Stimulated activated CD8-positive, alpha-beta memory T cell treated with anti-CD3 and anti-CD28 coated beads, Interleukin-2, amount 100 ng/mL, for 48 hours (primary cell): ENCODE measurements around the gene ZNF410.
"Not testable (repeated sequence)": the region's sequence is repeated elsewhere in the genome, so short reads cannot be mapped to it uniquely, and the experiment has no call there.

ENCODE experiments used
- DNase-seq, 2 donors: peaks; one replicate each; pipeline ENCODE4 v3.0.0-alpha.2; 2020; ENCODE audit warnings: low read depth in 2 of 2

The ZNF410 gene

DNA sequence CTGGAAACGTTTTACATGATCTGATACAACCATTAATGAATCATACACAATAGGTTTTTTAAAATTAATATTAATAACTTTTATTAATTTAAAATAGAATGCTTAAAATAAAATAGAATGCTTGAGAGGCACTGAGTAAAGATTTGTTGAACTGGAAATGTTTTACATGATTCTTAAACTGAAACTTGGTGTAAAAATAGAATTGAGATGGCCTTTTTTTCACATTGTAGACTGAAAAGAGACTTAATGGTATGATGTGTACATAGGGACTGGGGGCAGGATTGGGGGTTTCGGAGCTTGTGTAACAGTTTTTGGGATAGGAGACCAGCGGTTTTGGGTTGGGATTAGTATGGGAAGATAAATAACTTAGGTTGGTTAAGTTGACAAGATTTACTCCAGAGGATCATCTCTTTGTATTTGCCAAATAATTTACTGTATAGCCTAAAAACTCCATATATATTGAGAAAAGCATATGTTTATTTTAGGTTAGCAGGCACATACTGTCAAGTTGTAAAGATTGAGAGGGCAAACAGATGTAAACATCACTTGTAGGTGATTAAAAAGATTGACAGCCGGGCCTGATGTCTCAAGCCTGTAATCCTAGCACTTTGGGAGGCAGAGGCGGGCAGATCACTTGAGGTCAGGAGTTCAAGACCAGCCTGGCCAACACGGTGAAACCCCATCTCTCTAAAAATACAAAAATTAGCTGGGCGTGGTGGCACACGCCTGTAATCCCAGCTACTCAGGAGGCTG is 2.0 kb upstream of the ZNF410 start:
- DNase-seq = no peak

DNA sequence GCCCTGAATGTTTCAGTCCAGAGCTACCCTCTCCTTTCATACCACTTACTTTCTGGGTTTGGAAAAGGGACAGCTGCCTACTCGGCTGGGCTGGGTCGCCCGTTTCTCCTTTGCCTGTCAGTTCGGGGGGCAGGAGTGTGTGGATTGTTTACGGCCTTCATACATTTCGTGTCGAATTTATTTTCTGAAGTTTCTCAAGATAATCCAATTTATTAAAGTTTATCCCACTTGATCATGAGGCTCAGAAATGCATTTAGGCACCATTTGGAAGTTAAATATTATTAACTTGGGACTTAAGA is 608 bp downstream of the ZNF410 start:
- DNase-seq = no peak

DNA sequence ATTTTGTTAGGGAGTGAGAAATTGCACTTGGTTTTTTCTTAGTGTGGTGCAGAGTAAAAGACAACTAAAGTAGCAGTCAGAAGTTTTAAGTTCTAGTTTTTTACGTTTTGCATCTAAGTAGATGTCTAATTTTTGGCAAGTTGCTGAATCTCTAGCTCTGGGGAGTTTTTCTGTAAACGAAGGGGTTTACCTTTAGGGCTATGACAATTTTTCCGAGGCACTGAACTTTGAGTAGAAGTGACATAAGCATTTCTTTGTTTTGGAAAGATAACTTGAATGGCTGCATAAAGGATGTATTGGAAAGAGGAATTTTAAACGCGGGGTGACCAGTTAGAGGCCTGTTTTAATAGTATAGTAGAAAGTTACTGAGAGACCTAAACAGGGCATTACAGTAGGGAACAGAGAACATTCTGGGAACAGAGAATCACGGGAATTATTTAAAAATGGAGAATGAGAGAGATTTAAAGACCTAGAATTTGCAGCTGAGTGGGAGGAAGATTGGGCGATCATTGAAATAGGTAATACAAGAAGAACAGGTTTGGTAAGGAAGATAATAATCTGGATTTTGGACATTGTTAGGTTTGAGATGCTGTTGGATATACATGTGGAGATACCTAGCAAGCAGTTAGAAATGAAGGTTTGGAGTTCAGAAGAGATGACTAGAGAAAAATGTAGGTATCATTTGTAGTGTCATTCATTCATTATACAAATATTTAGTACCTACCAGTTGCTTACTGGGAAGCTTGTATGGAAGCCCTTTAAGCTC is 1.2 kb downstream of the ZNF410 start:
- DNase-seq = no peak

DNA sequence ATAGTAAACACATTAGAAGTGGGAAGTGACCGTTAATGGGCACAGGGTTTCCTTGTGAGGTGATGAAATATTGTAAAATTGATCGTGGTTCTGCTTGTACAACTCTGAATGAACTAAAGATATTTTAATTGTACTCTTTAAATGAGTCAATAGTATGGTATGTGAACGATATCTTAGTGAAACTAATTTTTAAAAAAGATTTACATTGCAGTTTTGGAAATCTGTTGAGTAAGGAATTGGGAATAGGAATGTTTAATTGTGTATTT is 1.7 kb downstream of the ZNF410 start:
- no peak for DNase-seq

DNA sequence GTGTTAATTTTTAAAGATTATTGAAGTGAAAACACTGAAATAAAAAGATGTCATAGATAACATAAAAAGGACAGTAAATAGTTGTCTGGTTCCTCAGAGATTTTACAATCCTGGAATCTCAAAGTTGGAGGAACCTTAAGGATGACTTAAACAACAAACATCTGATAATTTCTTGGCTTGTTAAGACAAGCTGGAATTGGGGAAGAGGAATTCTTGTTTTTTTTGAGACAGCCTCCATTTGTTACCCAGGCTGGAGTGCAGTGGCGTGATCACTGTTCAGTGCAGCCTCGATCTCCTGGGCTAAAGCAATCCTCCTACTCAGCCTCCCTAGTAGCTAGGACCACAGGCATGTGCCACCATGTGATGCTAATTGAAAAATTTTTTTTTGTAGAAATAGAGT is 2.3 kb downstream of the ZNF410 start:
- DNase-seq = no peak

DNA sequence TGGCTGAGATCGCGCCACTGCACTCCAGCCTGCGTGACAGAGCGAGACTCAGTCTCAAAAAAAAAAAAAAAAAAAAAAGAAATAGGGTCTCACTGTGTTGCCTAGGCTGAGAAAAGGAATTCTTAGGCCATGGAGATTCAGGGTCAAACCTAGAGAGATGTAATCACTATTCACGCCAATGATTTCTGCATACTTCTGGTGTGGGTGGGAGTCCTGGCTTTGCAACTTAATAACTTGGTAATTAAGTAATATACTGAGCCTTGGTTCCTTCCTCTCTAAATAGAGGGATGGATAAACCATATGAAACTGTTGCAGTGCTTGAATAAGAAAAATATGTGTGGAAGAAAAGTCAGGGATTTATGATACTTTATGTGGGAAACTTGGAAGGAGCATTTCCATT is 2.7 kb downstream of the ZNF410 start:
- DNase-seq = no peak

DNA sequence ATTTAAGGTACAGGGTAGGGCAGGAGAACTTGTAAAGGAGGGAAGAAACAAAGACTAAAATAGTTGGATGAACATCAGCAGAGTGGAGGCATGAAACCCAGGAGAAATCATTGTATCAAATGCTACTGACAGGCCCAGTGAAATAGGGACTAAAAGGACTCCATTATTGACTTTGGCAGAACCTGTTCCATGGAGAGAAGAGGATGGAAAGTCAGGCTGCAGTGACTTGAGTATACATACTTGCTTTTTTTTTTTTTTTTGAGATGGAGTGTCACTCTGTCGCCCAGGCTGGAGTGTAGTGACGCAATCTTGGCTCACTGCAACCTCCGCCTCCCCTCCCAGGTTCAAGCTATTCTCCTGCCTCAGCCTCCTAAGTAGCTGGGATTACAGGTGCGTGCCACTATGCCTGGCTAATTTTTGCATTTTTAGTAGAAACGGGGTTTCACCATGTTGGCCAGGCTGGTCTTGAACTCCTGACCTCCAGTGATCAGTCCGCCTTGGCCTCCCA is 7.6 kb downstream of the ZNF410 start:
- DNase-seq = not testable (repeated sequence)

DNA sequence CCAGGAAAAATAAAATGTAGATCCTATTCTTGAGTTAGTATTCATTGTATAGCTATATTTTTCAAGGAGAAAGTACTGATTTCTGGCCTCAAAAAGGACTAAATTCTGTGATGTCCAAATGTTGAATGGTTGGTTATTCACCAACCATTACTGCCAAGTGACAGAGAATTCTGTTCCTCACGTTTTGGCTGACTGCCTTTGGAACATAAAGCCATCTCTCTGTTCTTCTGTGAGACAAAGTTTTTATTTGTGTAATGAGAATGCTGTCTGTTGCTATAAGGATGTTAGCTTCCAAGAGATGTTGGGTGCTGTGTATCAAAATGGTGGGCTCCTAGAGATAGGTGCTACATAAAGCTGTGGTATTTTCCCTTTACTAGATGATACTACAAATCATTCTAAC is 9.3 kb downstream of the ZNF410 start:
- no peak for DNase-seq

DNA sequence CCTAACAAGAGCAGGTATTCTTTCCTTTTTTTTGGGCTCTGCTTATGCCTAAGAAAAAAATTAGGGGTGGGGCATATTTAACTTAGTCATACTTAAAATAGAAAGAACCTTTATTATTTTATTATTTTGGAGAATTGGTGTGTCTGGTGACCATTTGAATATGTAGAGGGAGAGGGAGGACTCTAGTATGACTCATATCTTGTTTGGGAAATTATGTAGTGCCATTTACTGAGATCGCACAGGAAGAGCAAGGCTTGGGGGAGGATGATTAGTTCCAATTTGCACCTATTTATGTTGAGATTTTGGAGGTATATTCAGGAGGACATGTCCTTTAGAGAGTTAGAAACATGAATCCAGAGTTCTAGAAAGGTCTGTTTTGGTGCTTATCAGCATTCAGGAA is 9.9 kb downstream of the ZNF410 start:
- no peak for DNase-seq

DNA sequence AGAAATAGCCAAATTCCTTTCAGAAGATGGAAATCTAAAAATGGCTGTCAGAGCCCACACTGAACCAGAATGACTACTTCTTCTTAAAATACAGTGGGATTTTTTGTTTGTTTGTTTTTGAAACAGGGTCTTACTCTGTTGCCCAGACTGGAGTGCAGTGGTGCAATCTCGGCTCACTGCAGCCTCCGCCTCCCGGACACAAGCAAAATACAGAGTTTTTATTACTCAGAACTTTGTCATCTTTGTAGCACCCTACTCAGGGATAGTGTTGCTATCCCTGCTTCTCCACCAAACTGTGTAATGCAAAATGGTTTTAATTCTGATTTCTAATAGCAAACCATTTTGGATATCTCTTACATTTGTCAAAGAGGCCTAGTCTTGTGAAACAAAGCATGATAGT is 16.4 kb downstream of the ZNF410 start:
- no peak for DNase-seq

DNA sequence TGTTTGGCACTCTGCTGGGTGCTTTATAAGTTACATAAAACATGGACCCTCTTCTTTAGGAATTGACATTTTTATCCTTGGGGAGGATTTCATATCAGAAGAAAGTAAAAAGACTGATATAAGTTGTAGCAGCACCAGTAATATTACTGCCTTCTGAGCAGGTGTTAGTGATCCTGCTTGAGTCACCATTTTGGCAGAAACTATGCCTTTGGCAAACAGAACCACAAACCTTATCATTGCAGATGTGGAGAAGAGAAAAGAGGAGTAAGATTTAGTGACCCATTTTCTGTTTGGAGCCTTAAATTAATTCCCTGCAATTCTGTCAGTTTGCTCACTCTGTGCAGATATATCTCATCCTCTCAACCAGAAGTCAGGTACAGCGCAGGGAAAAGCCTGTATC is 23.0 kb downstream of the ZNF410 start:
- DNase-seq = no peak

DNA sequence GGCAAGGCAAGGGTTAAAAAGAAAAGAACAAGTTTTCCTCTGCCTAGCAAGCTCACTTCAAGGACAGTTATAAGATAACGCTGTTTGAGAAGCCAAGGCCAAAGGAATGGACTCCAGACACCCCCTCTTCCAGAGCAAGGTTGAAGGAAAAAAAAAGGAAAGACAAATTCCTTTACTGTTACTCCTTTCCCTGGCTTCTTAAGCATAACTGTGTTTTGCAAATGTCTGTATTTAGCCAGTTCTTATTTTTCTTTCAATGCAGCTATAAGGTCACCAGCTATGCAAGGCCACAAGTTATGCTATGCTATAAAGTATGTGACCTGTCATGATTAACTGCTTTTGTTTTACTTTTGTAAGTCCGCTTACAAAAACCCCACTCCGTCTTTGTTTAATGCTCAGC is 26.6 kb downstream of the ZNF410 start:
- no peak for DNase-seq

DNA sequence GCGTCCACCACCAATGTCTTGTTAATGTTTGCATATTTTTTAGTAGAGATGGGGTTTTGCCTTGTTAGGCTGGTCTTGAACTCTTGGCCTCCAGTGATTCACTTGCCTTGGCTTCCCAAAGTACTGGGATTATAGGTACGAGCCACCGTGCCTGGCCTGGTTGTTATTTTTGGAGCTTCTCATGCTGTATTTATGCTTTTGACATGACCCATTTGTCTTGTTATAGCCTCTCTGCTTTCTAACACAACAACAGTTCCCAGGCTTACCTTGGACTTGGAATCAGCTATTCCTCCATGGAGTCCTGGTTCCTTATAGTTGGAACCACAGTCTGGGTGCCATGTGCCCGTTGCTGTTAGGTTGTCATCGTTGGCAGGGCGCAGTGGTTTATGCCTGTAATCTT is 29.7 kb downstream of the ZNF410 start:
- DNase-seq = no peak

DNA sequence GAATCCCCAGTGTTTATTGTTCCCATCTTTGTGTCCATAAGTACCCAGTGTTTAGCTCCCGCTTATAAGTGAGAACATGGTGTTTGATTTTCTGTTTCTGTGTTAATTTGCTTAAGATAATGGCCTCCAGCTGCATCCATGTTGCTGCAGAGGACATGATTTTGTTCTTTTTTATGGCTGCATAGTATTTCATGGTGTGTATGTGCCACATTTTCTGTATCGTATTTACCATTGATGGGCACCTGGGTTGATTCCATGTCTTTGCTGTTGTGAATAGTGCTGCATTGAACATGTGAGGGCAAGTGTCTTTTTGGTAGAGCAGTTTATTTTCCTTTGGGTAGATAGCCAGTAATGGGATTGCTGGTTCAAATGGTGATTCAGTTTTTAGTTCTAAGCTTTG is 32.8 kb downstream of the ZNF410 start:
- not testable (repeated sequence) for DNase-seq

DNA sequence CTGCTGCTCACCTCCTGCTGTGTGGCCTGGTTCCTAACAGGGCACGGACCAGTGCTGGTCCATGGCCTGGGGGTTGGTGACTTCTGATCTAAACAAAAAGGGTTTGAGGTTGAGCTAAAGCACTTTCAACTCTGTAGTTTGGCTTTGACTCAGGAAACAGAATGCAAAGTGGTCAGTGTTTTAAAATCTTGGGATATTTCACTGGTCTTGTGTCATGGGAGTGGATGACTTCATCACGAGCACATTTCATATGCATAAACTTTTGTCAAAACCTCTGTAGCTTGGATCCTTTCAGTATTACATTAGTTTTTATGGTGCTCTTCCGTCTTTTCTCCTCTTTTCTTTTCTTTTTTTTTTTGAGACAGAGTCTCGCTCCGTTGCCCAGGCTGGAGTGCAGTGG is 37.7 kb downstream of the ZNF410 start:
- no peak for DNase-seq

DNA sequence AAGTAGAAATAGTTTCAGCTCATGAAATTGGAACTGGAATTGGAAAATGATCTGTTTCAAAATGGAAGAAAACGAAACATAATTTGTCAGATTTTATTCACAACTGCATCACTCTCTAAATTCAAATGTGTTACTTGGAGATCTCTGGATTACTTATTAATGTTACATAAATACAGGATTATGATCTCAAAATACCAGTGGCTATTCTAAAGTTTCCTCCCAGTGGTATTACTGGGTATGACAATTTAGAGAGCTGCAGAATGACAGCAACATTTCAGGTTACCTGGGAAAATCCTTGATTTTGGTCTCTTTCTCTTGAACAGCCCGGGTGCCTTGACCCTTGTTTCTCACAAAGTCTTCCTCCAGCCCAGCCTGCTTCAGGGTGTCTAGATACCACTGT is 49.0 kb downstream of the ZNF410 start:
- DNase-seq = no peak

DNA sequence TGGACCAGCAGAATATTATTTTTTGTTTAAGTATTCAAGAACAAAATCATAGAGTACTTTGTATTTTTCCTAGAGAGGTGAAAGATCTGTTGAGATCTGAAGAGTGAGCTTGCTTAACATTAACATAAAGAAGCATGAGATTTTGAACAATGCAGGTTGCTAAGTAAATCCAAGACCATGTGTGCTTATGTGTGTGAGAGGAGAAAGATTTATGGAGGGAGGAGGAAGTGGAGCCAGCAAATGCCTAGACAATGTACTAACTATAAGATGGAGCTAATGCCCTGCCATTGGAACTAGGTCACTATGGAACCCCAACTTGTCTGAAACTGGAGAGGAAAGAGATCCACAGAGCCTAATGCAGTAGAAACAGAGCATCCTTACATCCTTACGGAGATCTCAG is 49.9 kb downstream of the ZNF410 start:
- no peak for DNase-seq

DNA sequence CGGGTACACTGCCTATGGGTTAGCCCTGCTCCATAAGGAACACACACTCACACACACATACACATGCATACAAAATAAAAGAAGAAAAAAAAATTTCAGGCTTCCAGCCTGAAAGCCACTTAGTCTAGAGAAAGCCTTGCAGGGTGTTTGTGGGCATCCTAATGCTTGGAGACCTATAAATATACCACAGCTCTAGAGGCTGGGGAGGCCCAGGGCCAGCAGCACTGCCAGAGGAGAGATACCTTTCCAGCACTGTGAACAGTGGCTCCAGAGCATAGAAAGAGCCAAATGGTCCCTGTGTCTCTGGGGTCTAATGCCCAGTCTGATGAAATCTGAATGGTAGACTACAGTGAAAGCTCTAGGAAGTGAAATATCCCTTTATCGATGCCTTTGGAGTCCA is 50.4 kb downstream of the ZNF410 start:
- no peak for DNase-seq

DNA sequence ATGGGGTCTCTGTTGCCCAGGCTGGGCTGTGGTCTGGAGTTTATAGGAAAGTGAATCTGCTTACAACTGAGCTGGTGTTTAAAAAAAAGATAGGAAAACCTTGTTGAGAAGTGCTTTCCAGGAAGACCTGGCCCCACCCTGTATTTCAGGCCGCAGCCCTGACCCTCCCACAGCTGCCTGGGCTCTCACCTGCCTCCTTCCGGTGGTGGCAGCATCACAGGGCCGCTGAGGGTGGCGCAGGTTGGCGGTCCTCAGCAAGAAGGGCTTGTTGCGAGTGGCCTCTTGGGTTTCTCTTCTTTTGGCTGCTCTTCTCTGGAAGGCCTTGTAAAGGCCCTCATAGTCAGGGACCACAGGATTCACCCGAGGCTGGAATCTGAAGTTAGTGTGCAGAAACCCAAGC is 55.5 kb downstream of the ZNF410 start:
- no peak for DNase-seq

DNA sequence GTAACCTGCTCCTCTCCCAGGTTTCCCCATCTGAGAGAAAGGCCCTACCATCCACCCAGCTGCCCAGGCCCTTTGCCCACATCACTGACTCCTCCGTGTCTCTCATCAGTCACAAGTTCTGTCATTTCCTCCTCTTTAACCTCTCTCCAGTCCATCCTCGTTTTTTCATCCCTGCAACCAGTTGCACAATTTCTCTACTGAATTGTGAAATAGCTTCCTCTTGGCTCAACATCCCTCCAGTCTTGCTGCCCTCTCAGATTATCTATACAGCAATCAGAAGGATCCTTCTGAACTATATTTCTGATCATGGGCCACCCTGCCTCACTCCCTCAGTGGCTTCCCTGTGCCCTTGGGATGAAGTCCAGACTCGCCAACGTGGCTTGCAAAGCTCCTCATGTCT is 56.4 kb downstream of the ZNF410 start:
- no peak for DNase-seq

DNA sequence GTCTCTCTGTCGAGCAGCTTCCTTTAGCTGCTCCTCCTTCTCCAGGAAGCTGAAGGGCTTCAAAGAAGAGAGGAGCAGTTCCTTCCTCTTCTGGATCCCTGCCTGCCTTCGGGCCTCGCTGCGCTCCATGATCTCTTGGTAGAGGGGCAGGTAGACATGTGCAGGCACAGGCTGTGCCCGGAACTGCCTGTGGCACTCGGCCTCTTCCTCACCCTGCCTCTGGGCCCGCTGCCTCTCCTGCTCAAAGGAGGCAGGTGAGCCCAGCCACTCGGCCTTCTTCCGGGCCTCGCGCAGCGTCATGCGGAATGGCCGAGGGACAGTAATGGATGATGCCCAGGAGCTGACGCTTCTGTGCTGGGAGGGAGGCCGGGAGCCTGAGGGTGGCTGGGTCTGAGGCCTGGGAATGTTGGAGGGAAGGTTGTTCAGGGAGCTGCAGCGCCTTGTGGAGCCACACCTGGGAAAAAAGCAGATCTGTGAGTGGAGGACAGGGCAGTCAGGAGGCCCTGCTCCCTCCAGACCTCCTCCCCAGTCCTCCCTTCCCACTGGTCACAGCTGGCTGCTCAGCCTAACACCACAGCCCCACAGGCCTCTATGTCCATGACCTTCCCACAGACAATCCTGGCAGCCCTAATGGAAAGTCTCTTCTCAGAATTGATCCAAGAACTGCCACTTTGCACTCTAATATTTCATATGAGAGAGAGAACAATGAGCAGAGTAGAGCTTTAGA is 57.9 kb downstream of the ZNF410 start:
- DNase-seq = no peak

DNA sequence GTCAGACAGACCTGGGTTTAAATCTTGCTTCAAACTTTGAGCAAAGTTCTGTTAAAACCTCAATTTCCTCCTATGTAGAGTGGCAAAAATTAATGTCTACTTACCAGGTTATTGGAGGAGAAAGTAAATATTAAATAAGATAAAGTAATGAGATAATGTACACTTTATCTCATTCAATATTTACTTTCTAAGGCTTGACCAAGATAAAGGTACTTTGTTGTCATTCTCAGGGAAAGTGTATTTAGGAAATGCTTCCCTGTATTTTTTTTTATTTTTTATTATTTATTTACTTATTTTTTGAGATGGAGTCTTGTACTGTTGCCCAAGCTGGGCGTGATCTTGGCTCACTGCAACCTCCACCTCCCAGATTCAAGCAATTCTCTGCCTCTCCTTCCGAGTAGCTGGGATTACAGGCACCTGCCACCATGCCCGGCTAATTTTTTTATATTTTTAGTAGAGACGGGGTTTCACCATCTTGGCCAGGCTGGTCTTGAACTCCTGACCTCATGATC is 58.6 kb downstream of the ZNF410 start:
- DNase-seq = no peak
